CD4-positive, alpha-beta T cell treated with Interleukin-4 for 4 hours (primary cell): ENCODE data around the gene KRT17.
"Not testable (repeated sequence)": the region's sequence is repeated elsewhere in the genome, so short reads cannot be mapped to it uniquely, and the experiment has no call there.

Source experiments
- DNase-seq: peaks from one replicate; pipeline ENCODE4 v3.0.0-alpha.2; 2020

KRT17 gene

DNA sequence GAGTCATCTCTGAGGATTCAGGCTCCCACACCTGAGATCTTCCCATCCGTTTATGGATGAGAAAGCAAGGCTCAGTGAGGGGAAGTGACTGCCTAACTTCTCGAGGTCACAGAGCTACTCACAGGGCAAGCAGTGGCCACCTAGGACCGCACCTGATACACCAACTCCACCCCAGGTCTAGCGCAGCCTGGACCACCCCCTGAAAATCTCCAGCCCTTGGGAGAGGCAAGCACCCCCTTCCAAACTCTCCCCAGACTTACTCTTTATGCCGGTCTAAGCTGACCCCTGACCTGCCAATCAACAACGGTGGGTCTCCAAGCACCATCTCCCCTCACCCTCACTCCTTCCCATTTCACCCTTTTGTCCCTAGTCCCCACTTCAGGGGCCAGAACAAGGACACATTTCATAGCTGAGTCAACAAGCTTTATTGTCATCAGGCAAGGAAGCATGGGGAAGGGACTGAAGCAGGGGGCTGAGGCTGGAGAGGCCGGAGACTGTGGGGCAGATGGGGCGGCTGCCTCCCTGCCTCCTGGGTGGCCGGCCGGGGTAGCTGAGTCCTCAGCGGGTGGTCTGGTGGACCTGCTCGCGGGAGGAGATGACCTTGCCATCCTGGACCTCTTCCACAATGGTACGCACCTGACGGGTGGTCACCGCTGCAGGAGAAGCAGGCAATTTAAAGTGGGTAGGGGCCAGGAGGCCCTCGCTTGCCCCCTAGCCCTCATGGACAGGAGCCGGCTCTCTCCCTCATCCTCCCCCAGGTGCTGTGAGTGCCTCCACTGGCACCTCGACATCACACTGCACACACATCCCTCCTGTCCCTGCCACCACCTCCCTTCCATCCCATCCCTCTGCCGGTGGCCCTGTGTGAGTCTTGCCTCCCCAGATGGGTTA lies 5.1 kb downstream of the KRT17 start:
- no peak for DNase-seq

GRCh38 chr17:41618341-41619035 lies 5.9 kb downstream of the KRT17 start:
- DNase-seq, result no peak

- DNase-seq, result no peak
These were observed 6.7 kb downstream of the KRT17 start for GRCh38 chr17:41617698-41618097.

GRCh38 chr17:41617136-41617535 lies 7.2 kb downstream of the KRT17 start:
- DNase-seq, result no peak

- DNase-seq, result not testable (repeated sequence)
These were observed 7.9 kb downstream of the KRT17 start for GRCh38 chr17:41616486-41616885.

DNA sequence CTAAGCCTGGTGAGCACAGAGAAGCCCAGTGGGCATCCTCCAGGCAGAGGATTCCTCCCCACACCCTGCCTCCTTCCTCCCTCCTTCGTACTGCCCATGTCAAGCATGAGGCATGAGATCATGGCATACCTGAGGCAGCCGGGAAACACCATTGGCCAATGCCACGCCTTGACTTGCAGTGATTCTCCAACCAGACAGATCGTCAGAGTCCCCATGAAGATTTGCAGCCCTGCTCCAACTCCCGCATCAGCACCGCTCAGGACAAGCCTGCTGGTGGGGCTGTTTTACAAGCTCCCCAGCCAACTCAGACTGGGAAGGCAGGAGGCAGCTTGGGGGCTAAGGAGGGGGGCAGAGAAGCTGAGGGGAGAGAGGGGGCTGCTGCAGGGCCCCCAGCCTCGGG lies 8.9 kb downstream of the KRT17 start:
- no peak for DNase-seq

- not testable (repeated sequence) for DNase-seq
These were observed 9.6 kb downstream of the KRT17 start for GRCh38 chr17:41614767-41615166.

DNA sequence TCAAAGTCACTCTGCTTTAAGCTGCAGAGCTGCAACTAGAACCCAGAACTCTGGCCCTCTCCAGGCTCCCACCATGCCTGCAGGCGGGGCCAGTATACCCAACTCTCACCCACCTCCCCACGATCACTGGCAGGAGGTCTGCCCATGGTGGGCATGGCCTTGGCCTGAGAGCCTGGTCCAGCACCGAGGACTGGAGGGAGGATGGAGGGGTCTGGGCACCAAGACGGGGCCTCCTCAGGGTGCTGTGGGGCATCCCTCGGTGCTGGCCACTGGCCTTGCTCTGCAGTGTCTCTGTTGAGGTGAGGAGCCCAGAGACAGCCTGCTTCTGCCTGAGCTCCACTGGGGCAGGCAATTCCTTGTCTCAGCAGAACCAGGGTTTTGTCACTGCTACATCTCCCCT lies 10.3 kb downstream of the KRT17 start:
- DNase-seq, result no peak

DNA sequence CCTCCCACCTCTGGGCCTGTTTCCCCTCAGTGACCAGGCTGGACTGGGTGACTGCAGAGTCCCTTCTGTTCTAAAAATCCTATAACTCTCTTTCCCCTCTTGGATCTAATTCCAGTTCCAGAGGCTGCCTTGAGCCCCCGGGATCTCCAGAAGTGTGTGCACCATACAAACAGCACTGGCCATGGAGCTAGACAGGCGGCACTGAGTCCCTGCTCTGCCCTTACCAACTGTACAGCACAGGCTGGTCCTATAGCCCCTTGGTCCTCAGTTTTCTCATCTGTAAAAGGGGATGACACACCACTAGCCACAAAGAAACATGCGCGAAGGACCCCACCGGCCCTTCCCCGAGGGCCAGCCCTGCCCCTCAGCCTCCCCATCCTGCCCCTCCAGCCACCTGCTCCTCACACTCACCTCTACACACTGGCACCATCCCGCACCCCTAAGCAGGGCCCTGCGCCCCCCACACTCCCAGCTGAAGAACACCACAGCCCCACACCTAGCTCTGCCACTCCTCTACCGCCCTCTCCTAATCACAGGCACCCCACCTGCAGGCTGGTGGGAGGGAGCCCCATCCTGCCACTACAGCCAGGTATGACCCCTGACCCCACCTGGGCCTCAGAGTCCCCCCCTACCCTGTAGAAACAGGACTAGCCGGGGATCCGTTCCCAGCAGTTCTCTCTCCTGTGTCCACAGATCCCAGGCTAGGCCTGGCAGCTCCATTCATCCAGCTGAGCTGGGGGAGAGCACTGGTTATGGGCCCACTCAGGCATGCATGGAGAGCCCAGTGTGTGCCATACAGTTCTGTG lies 10.9 kb downstream of the KRT17 start:
- DNase-seq, result no peak

DNA sequence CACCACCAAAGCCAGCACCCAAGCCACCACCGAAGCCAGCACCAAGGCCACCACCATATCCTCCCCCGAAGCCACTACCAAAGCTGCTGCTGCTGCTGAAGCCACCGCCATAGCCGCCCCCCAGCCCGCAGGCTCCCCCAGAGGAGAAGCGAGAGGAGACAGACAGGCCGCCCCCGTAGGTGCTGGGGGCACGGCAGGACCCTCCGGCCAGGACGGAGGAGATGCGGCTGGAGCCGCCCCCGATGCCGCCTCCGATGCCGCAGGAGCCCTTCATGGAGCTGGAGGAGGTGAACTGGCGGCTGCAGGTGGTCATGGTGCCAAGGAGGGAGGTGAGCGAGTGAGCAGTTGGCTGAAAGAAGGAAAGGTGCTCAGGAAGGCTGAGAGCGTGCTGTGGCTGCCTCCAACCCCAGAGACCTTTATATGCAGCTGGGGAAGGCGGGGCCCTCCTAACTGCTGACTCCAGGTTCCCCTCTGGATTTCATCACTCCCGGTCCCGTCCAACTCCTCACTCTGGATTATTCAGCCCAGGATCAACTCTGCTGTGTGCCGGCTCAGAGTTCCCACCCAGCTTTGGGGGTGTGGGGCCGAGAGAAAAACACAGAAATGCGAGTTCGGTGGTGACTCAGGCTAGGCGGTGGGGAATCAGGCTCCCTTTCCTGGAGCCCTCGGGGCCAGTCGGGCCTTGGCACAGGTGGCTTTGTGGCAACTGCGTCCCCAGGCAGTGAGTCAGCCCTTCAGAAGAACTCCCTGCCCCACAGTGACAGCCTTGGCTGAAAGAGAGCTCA lies 11.8 kb downstream of the KRT17 start, which contains the start of gene KRT16:
Gene KRT16, minus strand, starts transcription at position 392 of the 785 bp plus-strand sequence. Its CDS starts 79 bp downstream, at position 313.
- DNase-seq, result not testable (repeated sequence)

GRCh38 chr17:41610965-41611640 lies 13.3 kb downstream of the KRT17 start:
- no peak for DNase-seq

DNA sequence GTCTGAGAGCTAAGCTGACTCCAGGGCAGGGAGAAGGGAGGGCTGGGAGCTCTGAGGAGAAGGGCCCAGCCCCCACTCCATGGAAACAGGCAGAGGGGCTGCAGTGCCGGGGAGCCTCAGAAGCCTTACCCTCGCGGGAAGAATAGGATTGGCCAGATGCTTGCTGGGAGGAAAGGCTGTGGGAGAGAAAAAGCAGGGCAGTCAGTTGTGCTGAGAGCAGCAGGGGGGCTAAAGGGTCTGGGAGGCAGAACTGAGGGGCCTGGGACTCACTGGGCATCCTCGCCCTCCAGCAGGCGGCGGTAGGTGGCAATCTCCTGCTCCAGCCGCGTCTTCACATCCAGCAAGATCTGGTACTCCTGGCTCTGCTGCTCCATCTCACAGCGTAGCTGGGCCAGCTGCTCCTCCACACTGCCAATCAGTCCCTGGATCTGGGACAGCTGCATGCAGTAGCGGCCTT lies 14.3 kb downstream of the KRT17 start:
- not testable (repeated sequence) for DNase-seq

GRCh38 chr17:41606930-41607329 lies 17.4 kb downstream of the KRT17 start:
- not testable (repeated sequence) for DNase-seq

- no peak for DNase-seq
These were observed 21.9 kb downstream of the KRT17 start for GRCh38 chr17:41602524-41602923.

DNA sequence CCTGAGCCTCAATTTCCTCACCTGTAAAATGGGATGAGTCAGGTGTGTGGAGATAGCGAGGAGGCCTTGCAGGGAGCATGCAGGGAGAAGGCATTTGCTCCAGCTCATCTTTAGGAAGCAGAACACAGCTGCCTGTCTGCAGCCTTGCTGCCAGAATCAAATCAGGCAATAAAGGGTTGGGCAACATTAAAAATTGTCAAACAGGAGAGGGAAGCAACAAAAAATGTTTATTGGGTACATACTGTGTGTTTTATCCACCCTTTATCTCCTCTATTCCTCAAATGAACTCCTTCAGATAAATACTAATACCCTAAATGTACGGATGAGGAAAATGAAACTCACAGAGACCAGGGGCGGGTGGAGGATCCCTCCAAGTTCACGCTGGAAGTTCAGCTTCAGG lies 24.1 kb downstream of the KRT17 start:
- DNase-seq, result no peak

DNA sequence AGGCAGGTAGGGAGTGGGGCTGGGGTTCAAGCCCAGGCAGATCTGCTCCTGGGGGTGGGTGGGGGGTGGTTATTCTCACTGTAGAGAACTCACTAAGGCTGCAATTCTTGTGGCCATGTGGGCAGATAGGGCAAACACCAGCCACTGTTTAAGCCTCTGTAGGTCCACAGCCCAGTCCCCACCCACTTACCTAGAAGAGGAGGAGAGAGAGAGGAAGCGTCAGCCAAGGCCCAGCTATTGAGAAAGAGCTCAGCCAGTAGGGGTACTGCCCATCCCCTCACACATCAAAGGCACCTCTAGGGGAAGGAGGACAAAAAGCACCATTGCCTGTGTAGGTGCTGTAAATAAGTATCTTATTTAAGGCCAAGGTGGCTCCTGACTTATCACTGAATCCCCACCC lies 24.7 kb downstream of the KRT17 start:
- DNase-seq, result no peak

GRCh38 chr17:41595585-41595984 lies 28.8 kb downstream of the KRT17 start:
- DNase-seq, result no peak

GRCh38 chr17:41594363-41594915 lies 29.9 kb downstream of the KRT17 start:
- no peak for DNase-seq

- no peak for DNase-seq
These were observed 30.9 kb downstream of the KRT17 start for GRCh38 chr17:41593306-41593981.

DNA sequence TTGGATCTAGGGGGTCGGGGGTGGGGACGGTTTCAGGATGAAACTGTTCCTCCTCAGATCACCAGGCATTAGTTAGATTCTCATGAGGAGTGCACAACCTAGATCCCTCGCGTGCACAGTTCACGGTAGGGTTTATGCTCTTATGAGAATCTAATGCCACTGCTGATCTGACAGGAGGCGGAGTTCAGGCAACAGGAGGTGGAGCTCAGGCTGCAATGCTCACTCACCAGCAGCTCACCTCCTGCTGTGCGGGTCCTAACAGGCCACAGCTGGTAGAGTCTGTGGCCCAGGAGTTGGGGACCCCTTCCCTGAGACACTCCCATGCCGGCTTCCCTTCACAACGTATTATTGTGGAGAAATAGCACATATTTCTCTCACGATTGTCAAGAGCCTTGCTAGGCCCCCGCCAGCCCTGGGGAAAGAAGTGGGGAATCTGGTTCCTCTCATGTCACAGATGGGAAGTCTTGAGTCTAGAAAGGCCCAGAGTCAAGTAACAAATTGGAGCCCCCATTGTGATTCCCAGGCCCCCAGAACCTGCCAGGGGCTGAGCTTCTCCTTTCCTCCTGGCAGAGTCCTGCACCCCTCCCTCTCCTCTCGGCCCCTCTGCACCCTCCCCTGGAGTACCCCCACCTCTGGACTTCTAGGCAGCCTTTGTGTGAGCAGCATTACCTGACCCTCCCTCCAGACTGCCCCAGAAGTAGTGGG lies 31.6 kb downstream of the KRT17 start:
- DNase-seq, result no peak
